Tibial nerve (tissue), 4 donors: Measurements from ENCODE around the gene KCTD18. TPM values are rescaled to one million over a fixed set of nuclear protein-coding genes. Genes with fewer than 3 reads are reported as not detected.

Experiments used
- DNase-seq, 2 donors: peaks; one replicate each; pipeline ENCODE4 v3.0.0-alpha.2; 2019; ENCODE audit warnings: low spot score in 2 of 2
- H3K27ac ChIP-seq, 4 donors: fragments of 200-600 bp; sonication (generic) in 3 of 4; one replicate each; pipeline ENCODE4 v1.5.1; 2017 to 2019; ENCODE audit warnings: mild to moderate bottlenecking in 1 of 4
- H3K27me3 ChIP-seq, 2 donors: fragments of 200-600 bp; sonication (generic) in 1 of 2; one replicate each; pipeline versions ENCODE4 v1.5.1 to v1.6.0; 2017 to 2019
- H3K36me3 ChIP-seq, 3 donors: fragments of 200-600 bp; sonication (generic); one replicate each; pipeline ENCODE4 v1.5.1; 2018 to 2019
- H3K4me1 ChIP-seq, 4 donors: fragments of 200-600 bp; sonication (generic) in 3 of 4; one replicate each; pipeline ENCODE4 v1.5.1; 2017 to 2019
- H3K4me3 ChIP-seq, 4 donors: fragments of 200-600 bp; sonication (generic) in 3 of 4; one replicate each; pipeline ENCODE4 v1.5.1; 2017 to 2019; ENCODE audit warnings: mild to moderate bottlenecking in 1 of 4, moderate library complexity in 1 of 4
- H3K9me3 ChIP-seq, 4 donors: fragments of 200-600 bp; sonication (generic) in 3 of 4; one replicate each; pipeline ENCODE4 v1.5.1; 2017 to 2019
- CTCF ChIP-seq, 5 experiments: fragments of 200-600 bp in 3 of 5; fragments of 450-650 bp in 2 of 5; sonication (generic) in 3 of 5; IDR thresholded peaks; one replicate each; pipeline ENCODE4 v1.5.1; 2016 to 2019; ENCODE audit warnings: antibody characterized with exemption in 5 of 5, mild to moderate bottlenecking in 3 of 5, moderate library complexity in 2 of 5
- EP300 ChIP-seq, 2 donors: sonication (generic); formaldehyde crosslinking; IDR thresholded peaks; one replicate each; pipeline ENCODE4 v1.6.1; 2017; ENCODE audit warnings: antibody characterized with exemption in 2 of 2, mild to moderate bottlenecking in 1 of 2
- POLR2A ChIP-seq, 2 donors: fragments of 450-650 bp; IDR thresholded peaks; one replicate each; pipeline ENCODE4 v1.6.1; 2017; ENCODE audit warnings: antibody characterized with exemption in 2 of 2, mild to moderate bottlenecking in 2 of 2, moderate library complexity in 2 of 2
- WGBS, 2 donors: methylation state at CpG; one replicate each; pipeline ENCODE4 v1.1.5; 2018; 5-methylcytosine and 5-hydroxymethylcytosine counted together
- total RNA-seq, 4 donors: library from RNA; depleted of rRNA; stranded (reverse); fragments of >200 nt; gene quantifications; one replicate each; pipeline ENCODE4 v1.1.0, GENCODE V29; 2016

The KCTD18 gene
- total RNA-seq, 4 donors from 2014 or later: 20.1 to 38.2 (median 24.5) TPM

GRCh38 chr2:200482194-200482593 is 27.7 kb downstream of the KCTD18 start:
- Histone ChIP-seq H3K27ac (no peak overlapping the region), H3K4me3 (no peak overlapping the region), H3K9me3 (no peaks in the 10 kb centered on the region), H3K4me1 (peaks cover 0 to 26% (median 5%) of the 10 kb centered on the region in 4 donors), H3K27me3 (no peaks in the 10 kb centered on the region), H3K36me3 (peaks cover 0 to 16% (median 0%) of the 10 kb centered on the region in 3 donors)
- no peak for DNase-seq
- TF ChIP-seq EP300 (IDR thresholded peaks at IDR 0.05) (no peak), CTCF (IDR thresholded peaks at IDR 0.05) (no peak), POLR2A (IDR thresholded peaks at IDR 0.05) (no peak)

- H3K27ac ChIP-seq: peak overlapping the region in 2 of 4 donors; percentile 42 to 68
- WGBS, 2 donors: 36 to 45% methylated on average over 8 of the region's 8 CpGs
- H3K9me3 ChIP-seq: no peaks in the 10 kb centered on the region
- no peak for DNase-seq
- H3K4me1 ChIP-seq: peaks cover 0 to 31% (median 5%) of the 10 kb centered on the region in 4 donors
- H3K27me3 ChIP-seq: no peaks in the 10 kb centered on the region
- H3K4me3 ChIP-seq: no peak overlapping the region
- no peak for TF ChIP-seq CTCF (IDR thresholded peaks at IDR 0.05)
- TF ChIP-seq POLR2A (IDR thresholded peaks at IDR 0.05): no peak
- peak in 1 of 2 donors; percentile 44 for TF ChIP-seq EP300 (IDR thresholded peaks at IDR 0.05)
- H3K36me3 ChIP-seq: peaks cover 0 to 39% (median 3%) of the 10 kb centered on the region in 3 donors
These were observed 30.1 kb downstream of the KCTD18 start for GRCh38 chr2:200479692-200480265.

GRCh38 chr2:200477667-200478131 is 32.2 kb downstream of the KCTD18 start:
- DNase-seq: peak; percentile 65 to 78
- 59 to 68% methylated on average over 14 to 21 of the region's 21 CpGs for WGBS, 2 donors
- Histone ChIP-seq H3K4me3 (peak overlapping the region in 1 of 4 donors; percentile 19), H3K27me3 (no peaks in the 10 kb centered on the region), H3K36me3 (peaks cover 2 to 59% (median 6%) of the 10 kb centered on the region in 3 donors), H3K9me3 (no peaks in the 10 kb centered on the region), H3K4me1 (peaks cover 0 to 27% (median 5%) of the 10 kb centered on the region in 4 donors), H3K27ac (peak overlapping the region in 2 of 4 donors; percentile 36 to 76)
- TF ChIP-seq EP300 (IDR thresholded peaks at IDR 0.05): no peak
- no peak for TF ChIP-seq CTCF (IDR thresholded peaks at IDR 0.05)
- TF ChIP-seq POLR2A (IDR thresholded peaks at IDR 0.05): no peak

- Histone ChIP-seq H3K36me3 (peaks cover 2 to 67% (median 6%) of the 10 kb centered on the region in 3 donors), H3K9me3 (no peaks in the 10 kb centered on the region), H3K27ac (peak overlapping the region in 3 of 4 donors; percentile 1 to 76 (median 36)), H3K4me3 (no peak overlapping the region), H3K27me3 (no peaks in the 10 kb centered on the region), H3K4me1 (peaks cover 0 to 27% (median 5%) of the 10 kb centered on the region in 4 donors)
- 48 to 50% methylated on average over 8 of the region's 8 CpGs for WGBS, 2 donors
- no peak for TF ChIP-seq EP300 (IDR thresholded peaks at IDR 0.05)
- no peak for TF ChIP-seq CTCF (IDR thresholded peaks at IDR 0.05)
- DNase-seq: no peak
These were observed 33.0 kb downstream of the KCTD18 start for GRCh38 chr2:200476836-200477235.

- peaks cover 2 to 71% (median 6%) of the 10 kb centered on the region in 3 donors for H3K36me3 ChIP-seq
- TF ChIP-seq POLR2A (IDR thresholded peaks at IDR 0.05) (no peak), EP300 (IDR thresholded peaks at IDR 0.05) (no peak), CTCF (IDR thresholded peaks at IDR 0.05) (no peak)
- 77 to 94% methylated on average over 4 of the region's 4 CpGs for WGBS, 2 donors
These were observed 34.1 kb downstream of the KCTD18 start for GRCh38 chr2:200475795-200476194.

More at GRCh38 chr2:200475795-200476194, 34.1 kb downstream of the KCTD18 start:
- no peaks in the 10 kb centered on the region for H3K9me3 ChIP-seq
- H3K4me3 ChIP-seq: no peak overlapping the region
- H3K4me1 ChIP-seq: peaks cover 0 to 24% (median 3%) of the 10 kb centered on the region in 4 donors
- DNase-seq: no peak
- H3K27me3 ChIP-seq: no peaks in the 10 kb centered on the region
- no peak overlapping the region for H3K27ac ChIP-seq
